ENCODE data around the gene PRDX6.
A peak's percentile ranks its signal among the peaks of the same experiment; 100 is the strongest.
"Not testable (repeated sequence)": the region's sequence is repeated elsewhere in the genome, so short reads cannot be mapped to it uniquely, and the experiment has no call there.

Gene PRDX6

DNA sequence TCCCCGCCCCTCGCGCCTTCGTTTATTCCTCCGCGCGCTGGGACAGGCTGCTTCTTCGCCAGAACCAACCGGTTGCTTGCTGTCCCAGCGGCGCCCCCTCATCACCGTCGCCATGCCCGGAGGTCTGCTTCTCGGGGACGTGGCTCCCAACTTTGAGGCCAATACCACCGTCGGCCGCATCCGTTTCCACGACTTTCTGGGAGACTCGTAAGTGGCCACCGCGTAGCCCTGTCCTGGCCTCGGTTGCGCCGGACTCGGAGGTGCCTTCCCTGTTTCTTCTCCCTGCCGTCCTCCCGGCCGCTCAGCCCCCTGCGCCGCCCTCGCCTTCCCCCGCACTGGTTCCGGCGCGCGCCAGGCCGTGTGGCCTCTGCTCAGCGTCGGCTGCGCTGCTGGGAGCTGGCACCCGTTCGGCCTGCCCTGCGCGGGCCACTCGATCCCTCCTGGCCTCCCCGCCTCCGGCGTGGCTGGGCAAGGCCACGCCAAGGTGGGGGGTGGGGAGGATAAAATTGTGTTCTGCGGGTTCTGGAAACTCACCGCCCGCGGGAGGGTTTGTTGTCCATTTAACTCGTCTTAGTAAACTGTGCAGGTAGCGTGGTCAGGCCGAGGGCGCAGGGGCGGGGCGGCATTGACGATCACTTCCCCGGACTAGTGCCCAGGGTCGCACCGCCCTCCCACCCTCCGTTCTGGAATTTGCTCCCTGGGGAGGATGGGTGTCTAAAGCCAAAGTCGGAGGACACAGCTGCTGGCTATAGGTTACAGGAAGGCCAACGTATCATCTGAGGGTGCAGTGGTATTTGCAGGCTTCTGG, at the start of gene PRDX6:
PRDX6 (plus strand) TSS at position 50 of the 808 bp plus-strand sequence; CDS start at position 113, 63 bp downstream.
- peak; percentile 91 for DNase-seq

DNA sequence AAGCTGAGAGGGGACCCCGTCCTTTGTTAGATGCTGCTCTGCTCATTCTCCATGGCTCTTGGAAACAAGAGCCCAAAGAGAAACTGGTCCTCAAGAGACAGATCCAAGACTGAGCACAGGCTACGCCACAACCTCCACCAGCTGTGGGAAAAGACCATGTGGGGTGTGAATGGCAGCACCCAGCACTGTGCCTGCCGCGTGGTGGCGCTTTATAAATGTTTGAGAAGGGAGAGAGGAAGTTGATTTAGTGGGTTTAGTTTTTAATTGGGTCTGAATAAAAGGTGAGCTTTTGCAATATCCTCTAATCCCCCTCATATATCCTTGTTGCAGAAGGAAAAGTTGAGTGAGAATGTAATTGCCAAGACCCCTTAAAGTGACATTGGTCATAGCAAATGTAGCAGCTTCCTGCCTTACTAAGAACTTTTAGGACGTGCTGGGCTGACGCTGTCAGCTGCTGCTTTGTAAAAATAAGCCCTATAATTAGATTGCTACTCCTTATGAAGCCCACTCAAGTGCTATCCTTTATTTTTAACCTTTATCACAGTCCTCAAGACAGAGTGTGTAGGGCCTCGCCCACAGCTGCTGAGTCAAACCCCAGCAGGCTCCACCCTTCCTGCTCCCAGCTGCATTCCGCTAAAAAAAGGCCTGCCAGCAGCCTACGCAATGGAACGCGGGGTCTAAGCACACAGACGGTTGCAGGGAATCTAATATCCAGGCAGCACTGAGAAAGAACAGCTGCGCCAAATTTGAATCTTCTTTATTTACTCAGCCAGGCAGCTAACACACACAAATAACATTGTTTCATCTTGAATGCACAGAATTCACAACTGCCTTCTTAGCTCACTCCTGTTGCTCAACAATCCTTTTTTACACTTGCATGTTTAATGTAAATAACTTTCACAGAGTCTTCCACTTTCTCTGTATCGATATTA, 47.4 kb upstream of the PRDX6 start:
- DNase-seq = no peak

GRCh38 chr1:173430677-173431303, 46.3 kb upstream of the PRDX6 start:
- no peak for DNase-seq

GRCh38 chr1:173431304-173432045, 45.7 kb upstream of the PRDX6 start:
- DNase-seq = peak; percentile 66

DNA sequence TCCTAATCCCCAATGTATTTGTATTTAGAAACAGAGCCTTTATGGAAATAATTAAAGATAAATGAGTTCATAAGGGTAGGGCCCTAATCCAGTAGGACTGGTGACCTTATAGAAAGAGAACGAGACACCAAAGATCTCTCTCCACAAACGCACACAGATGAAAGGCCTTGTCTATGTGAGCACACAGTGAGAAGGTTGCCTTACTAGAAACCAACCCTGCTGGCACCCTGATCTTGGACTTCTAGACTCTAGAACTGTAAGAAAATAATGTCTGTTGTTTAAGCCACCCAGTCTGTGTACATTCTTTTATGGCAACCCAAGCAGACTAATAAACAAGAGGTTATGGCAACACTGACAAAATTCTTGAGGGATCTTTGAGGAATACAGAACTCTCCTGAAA, 44.8 kb upstream of the PRDX6 start:
- no peak for DNase-seq

DNA sequence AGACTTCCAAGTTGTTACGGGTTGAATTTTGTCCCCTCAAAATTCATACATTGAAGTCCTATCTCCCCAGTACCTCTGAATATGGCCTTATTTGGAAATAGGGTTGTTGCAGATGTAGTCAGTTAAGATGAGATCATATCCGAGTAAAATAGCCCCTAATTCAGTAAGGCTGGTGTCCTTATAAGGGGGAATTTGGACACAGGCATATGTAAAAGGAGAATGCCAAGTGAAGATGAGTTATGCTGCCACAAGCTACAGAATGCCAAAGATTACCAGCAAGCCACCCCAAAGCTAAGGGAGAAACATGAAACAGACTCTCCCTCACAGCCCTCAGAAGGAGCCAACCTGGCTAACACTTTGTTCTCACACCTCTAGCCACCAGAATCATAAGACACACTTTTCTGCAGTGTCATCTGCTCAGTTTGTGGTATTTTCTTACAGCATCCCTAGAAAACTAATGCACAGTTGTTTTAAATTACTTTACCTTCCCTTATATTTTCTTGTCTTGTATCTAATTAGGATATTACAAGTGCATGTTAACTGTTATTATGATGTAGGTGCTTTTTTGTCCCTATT, 43.3 kb upstream of the PRDX6 start:
- no peak for DNase-seq

DNA sequence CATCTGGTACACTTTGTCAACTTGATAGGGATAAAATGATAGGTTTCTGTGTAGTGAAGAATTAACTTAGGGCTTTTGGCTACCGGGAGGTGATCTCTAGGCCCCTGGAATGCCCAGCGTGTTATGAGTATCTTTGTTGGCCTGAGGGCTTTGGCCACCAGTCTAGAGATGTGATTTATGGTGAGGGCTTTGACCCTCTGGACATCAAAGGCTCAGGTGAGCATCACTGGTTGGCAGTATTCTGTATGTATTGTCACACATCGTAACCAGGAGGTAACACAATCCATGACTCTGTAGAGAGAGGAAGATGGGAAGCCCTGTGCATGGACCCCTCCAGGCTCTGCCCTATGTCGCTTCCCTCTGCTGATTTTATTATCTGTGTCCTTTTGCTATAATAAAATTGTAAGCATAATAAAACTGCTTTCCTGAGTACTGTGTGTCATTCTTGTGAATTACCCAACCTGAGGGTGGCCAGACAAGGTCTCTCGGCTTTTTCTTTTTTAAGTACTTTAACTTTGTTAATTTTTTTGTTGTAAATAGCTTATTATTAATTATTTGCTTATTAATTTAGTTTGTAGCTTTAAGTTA, 40.2 kb upstream of the PRDX6 start:
- DNase-seq = no peak

DNA sequence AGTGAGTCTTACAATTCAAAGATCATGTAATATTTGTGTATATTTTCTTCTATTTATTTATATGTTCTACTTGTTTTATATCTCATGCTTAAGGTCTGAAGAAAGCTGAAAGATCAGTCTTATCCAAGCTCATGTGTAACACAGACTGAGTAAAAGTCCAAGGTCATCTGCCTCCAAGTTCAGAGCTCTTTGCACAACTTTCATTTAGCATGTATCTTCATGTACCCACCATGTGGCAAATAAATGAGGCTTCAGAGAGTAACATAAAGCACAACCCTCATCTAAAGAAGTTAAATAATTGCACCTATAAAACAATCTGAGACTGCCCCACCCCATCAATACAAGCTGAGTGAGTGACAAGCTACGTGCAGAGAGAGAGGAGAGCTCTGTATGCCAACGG, 38.5 kb upstream of the PRDX6 start:
- no peak for DNase-seq

- no peak for DNase-seq
Observed at GRCh38 chr1:173440430-173440829, 36.7 kb upstream of the PRDX6 start.

DNA sequence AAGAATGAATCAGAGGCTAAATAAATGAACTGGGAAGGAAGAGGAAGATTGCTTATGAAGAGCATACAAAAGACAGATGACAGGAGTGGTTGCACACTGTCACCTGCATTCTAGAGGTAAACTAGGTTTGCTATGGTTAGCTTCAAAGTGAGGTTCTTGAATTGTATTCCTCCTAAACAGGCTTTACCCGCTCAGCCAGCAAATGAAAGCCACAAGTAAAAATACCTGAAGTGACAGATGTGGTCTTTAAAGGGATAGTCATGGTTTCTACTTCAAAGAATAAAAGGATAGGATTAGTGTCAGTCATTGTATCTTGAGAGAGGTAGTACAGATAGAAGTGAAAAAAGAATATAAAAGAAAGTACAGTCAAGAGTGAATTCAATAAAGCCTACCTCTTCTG, 32.4 kb upstream of the PRDX6 start:
- DNase-seq = no peak

DNA sequence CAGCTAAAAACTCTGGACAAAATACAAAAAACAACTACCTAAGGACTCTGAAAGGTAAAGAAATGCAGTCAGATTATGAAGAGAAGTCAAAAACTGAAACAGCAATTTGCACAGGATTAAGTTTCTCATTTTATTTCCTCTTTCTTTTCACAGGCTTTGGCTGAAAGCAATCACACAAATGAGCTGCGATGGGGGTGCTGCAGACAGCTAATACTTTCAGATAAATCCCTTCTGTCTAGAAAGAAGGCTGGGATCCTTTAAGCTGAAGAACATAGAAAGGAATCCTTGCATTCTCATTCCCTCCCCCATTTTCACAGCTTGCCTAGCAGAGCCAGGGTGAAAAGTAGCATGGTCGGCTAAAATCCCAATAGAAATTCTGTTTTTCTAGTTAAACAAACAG, 32.0 kb upstream of the PRDX6 start:
- no peak for DNase-seq

GRCh38 chr1:173445656-173446055, 31.5 kb upstream of the PRDX6 start:
- DNase-seq = no peak

- DNase-seq = no peak
Observed at GRCh38 chr1:173447224-173447623, 29.9 kb upstream of the PRDX6 start.

DNA sequence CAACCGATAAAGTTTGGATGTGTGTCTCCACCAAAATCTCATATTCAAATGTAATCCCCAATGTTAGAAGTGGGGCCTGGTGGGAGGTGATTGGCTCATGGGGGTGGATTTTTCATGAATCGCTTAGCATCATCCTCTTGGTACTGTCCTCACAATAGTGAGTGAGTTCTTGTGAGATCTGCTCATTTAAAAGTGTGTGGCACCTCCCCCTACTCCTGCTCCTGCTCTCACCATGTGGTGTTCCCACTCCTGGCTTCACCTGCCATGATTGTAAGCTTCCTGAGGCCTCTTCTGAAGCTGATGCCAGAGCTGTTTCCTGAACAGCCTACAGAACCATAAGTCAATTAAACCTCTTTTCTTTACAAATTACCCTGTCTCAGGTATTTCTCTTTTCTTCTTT, 28.2 kb upstream of the PRDX6 start:
- DNase-seq = no peak

DNA sequence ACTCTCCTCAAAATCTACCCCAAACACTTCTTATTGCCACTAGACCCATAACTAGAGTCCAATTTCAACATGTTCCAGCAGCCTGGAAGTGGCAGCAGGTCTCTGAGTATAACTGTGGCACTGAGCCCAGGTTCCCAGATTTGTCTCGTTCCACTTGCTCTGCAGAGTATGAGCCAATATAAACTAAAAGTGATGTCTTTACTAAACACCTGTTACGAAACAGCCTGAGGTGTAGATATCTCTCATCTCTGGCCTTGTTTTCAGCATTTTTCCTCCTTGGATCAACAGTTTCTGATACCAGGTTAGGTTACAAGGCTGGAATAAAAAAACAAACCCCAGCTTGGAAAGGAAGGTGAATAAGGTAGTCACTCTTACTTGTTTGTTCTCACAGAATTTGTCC, 25.2 kb upstream of the PRDX6 start:
- no peak for DNase-seq

- no peak for DNase-seq
Observed at GRCh38 chr1:173453982-173454381, 23.2 kb upstream of the PRDX6 start.

DNA sequence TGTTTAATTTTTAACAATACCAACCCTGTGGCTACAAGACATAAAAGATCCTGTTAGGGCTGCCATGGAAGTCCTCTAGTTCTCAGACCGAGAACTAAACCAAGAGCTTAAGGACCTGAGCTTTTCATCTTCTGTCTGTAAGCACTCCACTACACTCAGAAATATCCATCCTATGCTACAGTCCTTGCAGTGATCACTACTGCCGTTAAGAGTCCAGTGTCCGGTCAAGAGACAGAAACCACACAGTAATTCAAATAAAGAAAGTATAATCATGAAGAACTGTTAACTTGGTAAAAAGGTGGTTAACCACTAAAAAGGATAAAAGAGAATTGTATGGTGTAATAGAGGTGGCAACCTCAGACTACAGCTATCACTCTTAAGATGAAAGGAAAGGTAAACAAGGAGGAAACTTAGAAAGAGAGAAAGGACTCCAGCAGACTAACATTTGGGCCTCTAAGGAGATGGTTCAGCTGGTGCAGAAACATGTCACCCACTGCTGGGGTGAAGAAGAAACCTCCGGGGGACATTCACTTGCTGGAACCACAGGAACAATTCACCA, 22.1 kb upstream of the PRDX6 start:
- DNase-seq = no peak

GRCh38 chr1:173459885-173460284, 17.2 kb upstream of the PRDX6 start:
- no peak for DNase-seq

GRCh38 chr1:173462666-173463065, 14.5 kb upstream of the PRDX6 start:
- DNase-seq = not testable (repeated sequence)

- DNase-seq = not testable (repeated sequence)
Observed at GRCh38 chr1:173464185-173464584, 12.9 kb upstream of the PRDX6 start.

DNA sequence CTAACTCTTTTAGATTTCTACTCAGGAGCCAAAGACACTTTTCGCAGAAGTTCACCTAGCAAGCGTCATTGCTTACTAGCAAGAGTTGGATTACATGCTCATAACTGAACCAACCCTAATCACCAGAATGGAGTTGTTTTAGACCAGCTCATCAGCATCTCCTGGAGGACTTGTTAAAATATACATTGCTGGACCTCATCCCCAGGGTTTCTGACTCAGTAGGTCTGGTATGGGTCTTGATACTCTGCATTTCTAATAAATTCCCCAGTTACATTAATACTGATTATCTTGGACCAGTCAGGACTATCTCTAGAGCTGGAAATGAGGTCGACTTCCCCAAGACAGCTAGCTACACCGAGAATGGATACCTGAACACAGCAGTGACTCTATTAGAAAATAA, 9.7 kb upstream of the PRDX6 start:
- DNase-seq = no peak

DNA sequence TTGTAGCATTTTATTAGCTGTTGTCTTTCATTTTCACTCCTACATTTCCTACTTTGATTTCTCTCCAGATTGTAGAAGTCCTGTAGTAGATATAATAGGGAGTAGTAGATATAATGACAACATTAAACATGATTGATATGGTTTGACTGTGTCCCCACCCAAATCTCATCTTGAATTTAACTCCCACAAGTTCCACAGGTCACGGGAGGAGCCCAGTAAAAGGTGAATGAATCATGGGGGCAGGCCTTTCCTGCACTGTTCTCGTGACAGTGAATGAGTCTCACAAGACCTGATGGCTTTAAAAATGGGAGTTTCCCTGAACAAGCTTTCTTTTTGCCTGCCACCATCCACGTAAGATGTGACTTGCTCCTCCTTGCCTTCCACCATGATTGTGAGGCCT, 7.5 kb upstream of the PRDX6 start:
- no peak for DNase-seq

Data from NCI-H510A treated with DMSO at 0.1 percent for 48 hours (cell line).